22Rv1 (cell line): ENCODE measurements around the gene TBCB.

Experiments used
- H3K27ac ChIP-seq: fragments of 450-650 bp; 2 replicates; pipeline ENCODE4 v1.5.1; 2017
- CTCF ChIP-seq: fragments of 450-650 bp; IDR thresholded peaks from 2 replicates; pipeline ENCODE4 v1.5.1; 2017; ENCODE audit warnings: mild to moderate bottlenecking
- ZFX ChIP-seq: fragments of 450-650 bp; IDR thresholded peaks from 2 replicates; pipeline ENCODE4 v1.6.1; 2017; ENCODE audit warnings: antibody characterized with exemption, borderline replicate concordance

Gene TBCB

DNA sequence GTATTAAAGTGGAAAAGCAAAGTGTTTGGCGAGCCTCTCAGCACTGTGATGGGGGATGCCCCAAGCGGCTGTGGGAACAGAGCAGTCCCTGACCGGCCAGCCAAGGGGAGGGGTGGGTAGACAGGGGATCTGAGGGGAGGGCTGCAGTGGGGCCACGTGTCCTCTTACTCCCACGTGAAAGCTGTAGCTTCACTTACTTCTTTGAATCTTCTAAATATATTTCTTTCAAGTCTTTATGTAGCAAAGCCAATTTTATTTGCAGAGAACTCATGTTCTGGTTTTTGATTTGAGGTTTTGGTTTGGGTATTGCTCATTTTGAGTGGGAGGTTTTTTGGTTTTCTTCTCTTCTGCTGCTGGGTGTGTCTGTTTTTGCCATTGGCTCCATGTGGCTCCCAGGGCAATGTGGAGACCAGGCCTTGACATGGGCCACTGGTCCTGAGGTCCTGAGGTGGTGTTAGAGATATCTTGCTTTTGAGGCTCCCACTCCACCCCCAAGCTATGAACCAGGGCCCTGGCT, 22.1 kb upstream of the TBCB start:
- TF ChIP-seq CTCF, result no peak
- TF ChIP-seq ZFX, result no peak
- H3K27ac ChIP-seq, result no peak overlapping the region

DNA sequence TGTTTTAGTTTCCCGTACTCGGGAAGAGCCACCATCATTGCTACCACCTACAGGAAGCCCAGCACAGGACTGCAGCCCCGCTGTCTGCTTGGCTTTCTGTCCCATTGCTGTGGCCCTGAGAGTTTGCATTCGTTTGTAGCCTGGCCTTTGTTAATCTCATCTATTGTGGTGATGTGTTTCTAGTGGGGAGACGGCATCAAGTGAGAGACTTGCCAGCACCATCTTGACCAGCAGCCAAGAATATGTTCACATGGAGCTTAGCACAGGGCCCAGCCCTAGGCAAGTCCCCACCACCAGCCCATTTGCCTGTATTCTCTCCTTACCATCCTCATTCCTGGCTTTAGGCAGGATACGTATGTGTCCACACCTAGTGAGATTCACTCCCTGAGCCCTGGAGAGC, 21.6 kb upstream of the TBCB start:
- H3K27ac ChIP-seq, result no peak overlapping the region
- TF ChIP-seq CTCF (no peak), ZFX (no peak)

- no peak overlapping the region for H3K27ac ChIP-seq
- TF ChIP-seq ZFX (no peak), CTCF (no peak)
Measured at GRCh38 chr19:36097036-36097435, 18.2 kb upstream of the TBCB start.

- TF ChIP-seq ZFX (no peak), CTCF (no peak)
- H3K27ac ChIP-seq, result no peak overlapping the region
Measured at GRCh38 chr19:36099166-36099785, 16.0 kb upstream of the TBCB start.

- no peak overlapping the region for H3K27ac ChIP-seq
- TF ChIP-seq ZFX (no peak), CTCF (no peak)
Measured at GRCh38 chr19:36100476-36100875, 14.8 kb upstream of the TBCB start.

DNA sequence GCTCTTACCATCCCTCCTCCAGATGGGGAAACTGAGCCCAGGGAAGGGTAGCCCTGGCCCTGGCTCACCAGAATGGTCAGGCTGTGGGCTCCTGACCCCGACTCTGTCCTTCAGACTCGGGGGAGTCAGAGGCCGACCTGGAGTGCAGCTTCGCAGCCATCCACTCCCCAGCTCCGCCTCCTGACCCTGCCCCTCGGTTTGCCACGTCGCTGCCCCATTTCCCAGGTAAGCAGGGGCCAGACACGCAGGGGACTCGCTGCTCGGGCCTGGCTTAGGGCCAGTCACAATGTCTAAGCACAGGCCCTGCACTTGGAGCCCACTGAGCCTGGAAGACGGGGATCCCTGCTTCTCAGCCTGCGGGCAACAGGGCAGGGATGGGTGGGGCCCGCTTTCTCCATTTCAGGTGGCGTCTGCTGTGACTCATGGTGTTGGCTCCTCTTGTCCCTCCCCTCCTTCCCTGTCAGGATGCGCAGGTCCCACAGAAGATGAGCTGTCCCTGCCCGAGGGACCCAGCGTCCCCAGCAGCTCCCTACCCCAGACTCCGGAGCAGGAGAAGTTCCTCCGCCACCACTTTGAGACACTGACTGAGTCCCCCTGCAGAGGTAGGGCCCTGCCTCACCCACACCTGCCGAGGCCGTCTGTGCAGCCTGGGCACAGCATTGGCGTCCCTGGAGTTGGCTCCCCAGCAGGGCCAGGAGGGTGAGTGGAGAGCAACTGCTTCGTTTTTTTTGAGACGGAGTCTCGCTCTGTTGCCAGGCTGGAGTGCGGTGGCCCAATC, 13.5 kb upstream of the TBCB start:
- H3K27ac ChIP-seq, result no peak overlapping the region
- TF ChIP-seq ZFX (no peak), CTCF (no peak)

- no peak for TF ChIP-seq ZFX
- H3K27ac ChIP-seq, result no peak overlapping the region
Measured at GRCh38 chr19:36103040-36103626, 12.1 kb upstream of the TBCB start.
